Ovary (tissue), 9 donors: ENCODE results near the gene COL6A3. TPM values are rescaled to one million over a fixed set of nuclear protein-coding genes. Genes with fewer than 3 reads are reported as not detected.
A peak's percentile ranks its signal among the peaks of the same experiment; 100 is the strongest.

Experiments used
- DNase-seq, 5 donors: peaks; one replicate each; pipeline ENCODE4 v3.0.0-alpha.2; 2019 to 2020
- H3K27ac ChIP-seq, 2 donors: fragments of 200-600 bp; one replicate each; pipeline versions ENCODE4 v1.5.1 to v1.8.0; 2019 to 2022
- H3K27me3 ChIP-seq: fragments of 200-600 bp; one replicate; pipeline ENCODE4 v1.8.0; 2022
- H3K36me3 ChIP-seq: fragments of 200-600 bp; sonication (generic); one replicate; pipeline ENCODE4 v1.5.1; 2019
- H3K4me1 ChIP-seq: one replicate; pipeline ENCODE4 v1.8.1; 2013; ENCODE audit warnings: mild to moderate bottlenecking, moderate library complexity; ENCODE audit not compliant: insufficient read depth
- H3K4me3 ChIP-seq: fragments of 200-600 bp; sonication (generic); one replicate; pipeline ENCODE4 v1.5.1; 2017
- H3K9me3 ChIP-seq, 2 donors: fragments of 200-600 bp in 1 of 2; sonication (generic) in 1 of 2; one replicate each; pipeline versions ENCODE4 v1.5.1 to v1.8.1; 2013 to 2019; ENCODE audit warnings: mild to moderate bottlenecking in 1 of 2, moderate library complexity in 1 of 2
- EP300 ChIP-seq: sonication (generic); formaldehyde crosslinking; IDR thresholded peaks from one replicate; pipeline ENCODE4 v1.6.1; 2017; ENCODE audit warnings: antibody characterized with exemption
- POLR2A ChIP-seq: fragments of 450-650 bp; IDR thresholded peaks from one replicate; pipeline ENCODE4 v1.6.1; 2017; ENCODE audit warnings: antibody characterized with exemption, mild to moderate bottlenecking, moderate library complexity
- whole genome bisulfite sequencing, 3 donors: extraction: QIAGEN DNeasy Blood & Tissue Kit in 1 of 3; methylation state at CpG; one replicate each; pipeline versions ENCODE4 v1.1.5 to v1.1.7; 2013 to 2017; 5-methylcytosine and 5-hydroxymethylcytosine counted together
- intact Hi-C, 4 donors: fragments of 100-400 bp; cut with DNase I; formaldehyde crosslinking; loops; one replicate each; pipeline versions ENCODE4 v1.11.0 to v1.15.1; 2022 to 2023
- polyA plus RNA-seq, 2 donors: library from polyadenylated mRNA; stranded (reverse); fragments of 200-250 nt in 1 of 2; fragments of 350-450 nt in 1 of 2; fragmentation: Illumina TruSeq in 1 of 2; extraction: RNeasy Lipid Tissue Mini Kit (QIAGEN cat#74804) in 1 of 2; gene quantifications; one replicate each; pipeline ENCODE4 v1.2.3, GENCODE V29; 2013 to 2014
- total RNA-seq, 7 donors: library from RNA; depleted of rRNA in 2 of 7; stranded (reverse); fragments of >200 nt in 2 of 7; fragmentation: NEBNext Ultra II Directional in 3 of 7; extraction: Animal tissue kit (Norgen Biotek cat#: 25700) in 3 of 7; gene quantifications; one replicate each; pipeline versions ENCODE4 v1.1.0 to v1.2.4, GENCODE V29; 2016 to 2023
- TF ChIP-seq, protein P1 (sequence below), 3 donors: fragments of 450-650 bp in 2 of 3; fragments of 200-600 bp in 1 of 3; IDR thresholded peaks; one replicate each; pipeline versions ENCODE4 v1.5.1 to v1.8.0; 2016 to 2022; ENCODE audit warnings: antibody characterized with exemption in 3 of 3, mild to moderate bottlenecking in 1 of 3
- donor health status: DM: no; HTN: no; CAD: no; lungs with moderate emphysema.
- donor health status: DM: no; HTN: no; CAD: no.
- donor health status: Bipolar disorder and iron deficiency.
- donor health status: DM: yes; HTN: yes; CAD: no.
- donor health status: DM: no; HTN: no; CAD: no.
- donor health status: DM: yes; HTN: yes; CAD: no.

COL6A3 gene
- total and polyA plus RNA-seq, 9 donors = 105 to 520 (median 378) TPM

DNA sequence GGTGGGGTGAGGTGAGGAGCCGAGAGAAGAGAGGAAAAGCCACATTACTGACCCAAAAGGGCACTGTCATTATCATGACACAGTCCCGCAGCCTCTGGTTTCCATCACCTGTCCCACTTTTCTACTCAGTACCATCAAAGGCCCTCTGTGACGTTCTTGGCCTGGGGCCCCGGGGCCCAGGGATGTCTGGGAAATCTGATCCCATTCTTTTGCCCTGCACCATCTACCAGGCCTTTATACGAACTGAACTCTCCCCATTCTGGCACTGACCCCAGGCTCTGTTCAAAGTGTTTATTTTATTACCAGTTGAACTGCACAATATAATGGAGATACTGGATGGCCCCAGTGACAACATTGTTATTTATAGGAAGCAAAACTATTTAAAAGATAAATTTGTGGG, 89.1 kb downstream of the COL6A3 start:
- TF ChIP-seq POLR2A (no peak), EP300 (no peak)
- TF ChIP-seq, protein P1, sequence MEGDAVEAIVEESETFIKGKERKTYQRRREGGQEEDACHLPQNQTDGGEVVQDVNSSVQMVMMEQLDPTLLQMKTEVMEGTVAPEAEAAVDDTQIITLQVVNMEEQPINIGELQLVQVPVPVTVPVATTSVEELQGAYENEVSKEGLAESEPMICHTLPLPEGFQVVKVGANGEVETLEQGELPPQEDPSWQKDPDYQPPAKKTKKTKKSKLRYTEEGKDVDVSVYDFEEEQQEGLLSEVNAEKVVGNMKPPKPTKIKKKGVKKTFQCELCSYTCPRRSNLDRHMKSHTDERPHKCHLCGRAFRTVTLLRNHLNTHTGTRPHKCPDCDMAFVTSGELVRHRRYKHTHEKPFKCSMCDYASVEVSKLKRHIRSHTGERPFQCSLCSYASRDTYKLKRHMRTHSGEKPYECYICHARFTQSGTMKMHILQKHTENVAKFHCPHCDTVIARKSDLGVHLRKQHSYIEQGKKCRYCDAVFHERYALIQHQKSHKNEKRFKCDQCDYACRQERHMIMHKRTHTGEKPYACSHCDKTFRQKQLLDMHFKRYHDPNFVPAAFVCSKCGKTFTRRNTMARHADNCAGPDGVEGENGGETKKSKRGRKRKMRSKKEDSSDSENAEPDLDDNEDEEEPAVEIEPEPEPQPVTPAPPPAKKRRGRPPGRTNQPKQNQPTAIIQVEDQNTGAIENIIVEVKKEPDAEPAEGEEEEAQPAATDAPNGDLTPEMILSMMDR (IDR thresholded peaks at IDR 0.05) = no peak
- Histone ChIP-seq H3K4me1 (peaks cover 37% of the 10 kb centered on the region), H3K36me3 (no peaks in the 10 kb centered on the region), H3K27ac (peak overlapping the region; percentile 58 to 91), H3K9me3 (no peaks in the 10 kb centered on the region), H3K27me3 (no peaks in the 10 kb centered on the region), H3K4me3 (no peak overlapping the region)
- intact Hi-C loops = loop anchor here in 3 of 4 donors (5.0 to 10.0 kb wide), 4 partner anchors 60 to 150 kb away; no protein-coding TSS in a partner anchor
- no peak for DNase-seq
- 55 to 63% (median 63%) methylated on average over 5 of the region's 5 CpGs for WGBS, 3 donors

GRCh38 chr2:237324405-237324831, 89.5 kb downstream of the COL6A3 start:
- 58 to 68% (median 65%) methylated on average over 12 of the region's 12 CpGs for WGBS, 3 donors
- H3K27me3 ChIP-seq = no peaks in the 10 kb centered on the region
- peak overlapping the region; percentile 58 to 91 for H3K27ac ChIP-seq
- H3K4me1 ChIP-seq = peaks cover 37% of the 10 kb centered on the region
- H3K4me3 ChIP-seq = no peak overlapping the region
- H3K36me3 ChIP-seq = no peaks in the 10 kb centered on the region
- H3K9me3 ChIP-seq = no peaks in the 10 kb centered on the region
- intact Hi-C loops = loop anchor here in 3 of 4 donors (5.0 to 10.0 kb wide), 4 partner anchors 60 to 150 kb away; no protein-coding TSS in a partner anchor
- TF ChIP-seq, protein P1 (IDR thresholded peaks at IDR 0.05) = no peak
- TF ChIP-seq EP300 (no peak), POLR2A (no peak)
- no peak for DNase-seq

GRCh38 chr2:237323656-237324055, 90.3 kb downstream of the COL6A3 start:
- WGBS, 3 donors = 78 to 82% (median 81%) methylated on average over 8 of the region's 8 CpGs

DNA sequence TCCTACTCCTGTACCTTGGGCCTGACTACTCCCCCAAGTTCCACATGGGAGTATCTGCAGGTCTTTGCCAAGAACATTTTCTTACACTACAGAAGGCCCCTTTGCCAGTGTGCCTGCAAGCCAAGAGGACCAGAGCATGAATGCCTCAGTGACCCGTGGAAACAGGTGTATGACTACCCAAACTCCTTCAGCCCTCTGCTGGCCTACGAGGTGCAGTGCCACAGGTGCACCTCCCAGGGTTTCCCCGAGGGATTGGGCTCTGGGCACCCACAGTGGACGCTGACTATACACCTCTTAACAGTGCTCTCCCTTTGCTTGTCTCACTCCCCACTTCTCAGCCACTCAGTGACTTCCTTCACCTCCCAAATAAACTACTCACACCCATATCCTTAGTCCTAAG, 91.4 kb downstream of the COL6A3 start:
- no peak for DNase-seq
- WGBS, 3 donors = 75 to 85% (median 82%) methylated on average over 4 of the region's 4 CpGs
- Histone ChIP-seq H3K36me3 (no peaks in the 10 kb centered on the region), H3K27me3 (no peaks in the 10 kb centered on the region), H3K9me3 (no peaks in the 10 kb centered on the region), H3K4me1 (peaks cover 37% of the 10 kb centered on the region), H3K4me3 (no peak overlapping the region), H3K27ac (peak overlapping the region; percentile 70 to 72)
- intact Hi-C loops = loop anchor here in 3 of 4 donors (5.0 to 10.0 kb wide), 4 partner anchors 58 to 152 kb away; no protein-coding TSS in a partner anchor
- TF ChIP-seq, protein P1 (IDR thresholded peaks at IDR 0.05) = no peak
- TF ChIP-seq POLR2A (no peak), EP300 (no peak)

More at GRCh38 chr2:237323656-237324055, 90.3 kb downstream of the COL6A3 start:
- peaks cover 37% of the 10 kb centered on the region for H3K4me1 ChIP-seq
- intact Hi-C loops = loop anchor here in 3 of 4 donors (5.0 to 10.0 kb wide), 4 partner anchors 59 to 151 kb away; no protein-coding TSS in a partner anchor
- H3K9me3 ChIP-seq = no peaks in the 10 kb centered on the region
- no peak for TF ChIP-seq POLR2A
- no peak for TF ChIP-seq EP300
- no peak for DNase-seq
- H3K27ac ChIP-seq = peak overlapping the region in 1 of 2 donors; percentile 70
- H3K27me3 ChIP-seq = no peaks in the 10 kb centered on the region
- H3K36me3 ChIP-seq = no peaks in the 10 kb centered on the region
- H3K4me3 ChIP-seq = no peak overlapping the region

- intact Hi-C loops = loop anchor here in 3 of 4 donors (5.0 to 10.0 kb wide), 4 partner anchors 57 to 153 kb away; no protein-coding TSS in a partner anchor
- no peaks in the 10 kb centered on the region for H3K27me3 ChIP-seq
- DNase-seq = peak in 1 of 5 donors; percentile 60
- H3K9me3 ChIP-seq = no peaks in the 10 kb centered on the region
- no peaks in the 10 kb centered on the region for H3K36me3 ChIP-seq
- no peak overlapping the region for H3K4me3 ChIP-seq
- no peak for TF ChIP-seq POLR2A
- TF ChIP-seq EP300 = no peak
- TF ChIP-seq, protein P1 (IDR thresholded peaks at IDR 0.05) = no peak
- peaks cover 34% of the 10 kb centered on the region for H3K4me1 ChIP-seq
- 69 to 70% (median 69%) methylated on average over 7 of the region's 7 CpGs for WGBS, 3 donors
- peak overlapping the region; percentile 70 to 72 for H3K27ac ChIP-seq
Measured at GRCh38 chr2:237321746-237322145, 92.2 kb downstream of the COL6A3 start.
